GM12872 (cell line): ENCODE data around the gene GORAB.

Experiments
- TF ChIP-seq, protein P1 (sequence below): IDR thresholded peaks from 3 replicates; pipeline ENCODE4 v1.5.1; 2011; ENCODE audit warnings: low read depth, mild to moderate bottlenecking, low read length, moderate library complexity; ENCODE audit not compliant: insufficient read depth

The GORAB gene

GRCh38 chr1:170538687-170539086 lies 6.7 kb downstream of the GORAB start:
- TF ChIP-seq, protein P1, sequence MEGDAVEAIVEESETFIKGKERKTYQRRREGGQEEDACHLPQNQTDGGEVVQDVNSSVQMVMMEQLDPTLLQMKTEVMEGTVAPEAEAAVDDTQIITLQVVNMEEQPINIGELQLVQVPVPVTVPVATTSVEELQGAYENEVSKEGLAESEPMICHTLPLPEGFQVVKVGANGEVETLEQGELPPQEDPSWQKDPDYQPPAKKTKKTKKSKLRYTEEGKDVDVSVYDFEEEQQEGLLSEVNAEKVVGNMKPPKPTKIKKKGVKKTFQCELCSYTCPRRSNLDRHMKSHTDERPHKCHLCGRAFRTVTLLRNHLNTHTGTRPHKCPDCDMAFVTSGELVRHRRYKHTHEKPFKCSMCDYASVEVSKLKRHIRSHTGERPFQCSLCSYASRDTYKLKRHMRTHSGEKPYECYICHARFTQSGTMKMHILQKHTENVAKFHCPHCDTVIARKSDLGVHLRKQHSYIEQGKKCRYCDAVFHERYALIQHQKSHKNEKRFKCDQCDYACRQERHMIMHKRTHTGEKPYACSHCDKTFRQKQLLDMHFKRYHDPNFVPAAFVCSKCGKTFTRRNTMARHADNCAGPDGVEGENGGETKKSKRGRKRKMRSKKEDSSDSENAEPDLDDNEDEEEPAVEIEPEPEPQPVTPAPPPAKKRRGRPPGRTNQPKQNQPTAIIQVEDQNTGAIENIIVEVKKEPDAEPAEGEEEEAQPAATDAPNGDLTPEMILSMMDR, result no peak

DNA sequence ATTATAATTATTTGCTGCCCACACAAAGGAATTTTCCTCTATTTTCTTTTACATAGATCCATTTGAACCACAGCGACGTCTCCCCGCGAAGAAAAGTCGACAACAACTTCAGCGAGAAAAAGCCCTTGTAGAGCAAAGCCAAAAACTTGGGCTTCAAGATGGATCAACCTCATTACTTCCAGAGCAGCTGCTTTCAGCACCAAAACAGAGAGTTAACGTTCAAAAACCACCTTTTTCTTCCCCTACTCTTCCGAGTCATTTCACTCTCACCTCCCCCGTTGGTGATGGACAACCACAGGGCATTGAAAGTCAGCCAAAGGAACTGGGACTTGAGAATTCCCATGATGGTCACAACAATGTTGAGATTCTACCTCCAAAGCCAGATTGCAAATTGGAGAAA lies 7.2 kb downstream of the GORAB start:
- TF ChIP-seq, protein P1, result no peak

DNA sequence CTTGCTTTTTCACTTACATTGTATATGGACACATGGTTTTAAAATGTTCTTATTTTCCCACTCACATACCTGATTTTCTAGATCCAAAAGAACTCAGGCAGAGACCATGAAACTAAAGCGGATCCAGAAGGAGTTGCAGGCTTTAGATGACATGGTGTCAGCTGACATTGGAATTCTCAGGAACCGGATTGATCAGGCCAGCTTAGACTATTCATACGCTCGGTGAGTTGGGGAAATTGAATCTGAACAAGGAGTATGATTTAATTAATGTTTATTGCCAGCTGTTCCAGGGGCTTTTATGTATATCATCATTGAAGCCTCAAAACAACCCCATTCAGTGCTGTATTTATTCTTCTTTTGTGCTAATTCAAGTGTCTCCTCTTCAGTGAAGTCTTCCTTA lies 12.7 kb downstream of the GORAB start:
- TF ChIP-seq, protein P1, result no peak

DNA sequence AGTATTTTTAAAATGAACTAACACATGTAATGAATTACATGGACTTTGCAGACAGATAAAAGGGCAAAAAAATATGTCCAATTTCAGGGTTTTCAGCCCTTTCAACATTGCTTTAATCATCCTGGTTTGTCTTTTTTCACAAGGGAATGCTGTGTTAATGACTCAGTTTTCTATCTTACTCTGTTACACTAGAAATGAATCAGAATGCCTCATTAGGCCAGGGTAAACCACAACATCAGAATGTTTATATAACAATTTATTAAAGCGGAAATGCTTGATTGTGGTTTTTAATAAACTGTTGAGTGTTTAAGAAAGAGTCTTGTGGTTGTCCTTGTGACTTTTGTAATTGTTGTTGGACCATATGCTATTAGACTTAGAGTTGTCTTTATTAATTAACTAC lies 13.5 kb downstream of the GORAB start:
- TF ChIP-seq, protein P1, result no peak

DNA sequence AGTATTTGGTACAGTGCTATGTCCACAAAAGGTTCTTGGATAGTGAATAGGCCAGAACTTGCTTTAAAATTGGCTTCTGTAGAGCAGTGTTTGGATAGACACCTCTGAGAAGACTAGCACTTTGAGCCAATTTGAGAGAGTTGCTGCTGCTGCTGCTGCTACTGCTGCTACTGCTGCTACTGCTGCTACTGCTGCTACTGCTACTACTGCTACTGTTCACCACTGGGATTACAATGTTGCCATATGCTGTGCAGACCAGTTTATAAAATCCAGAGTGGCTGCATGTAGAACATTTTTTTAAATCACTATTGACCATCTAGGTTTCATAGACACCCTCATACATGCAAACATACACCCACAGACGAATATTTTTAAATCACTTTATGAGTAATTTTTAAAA lies 15.3 kb downstream of the GORAB start:
- TF ChIP-seq, protein P1, result no peak

GRCh38 chr1:170548497-170548896 lies 16.5 kb downstream of the GORAB start:
- TF ChIP-seq, protein P1, result no peak

DNA sequence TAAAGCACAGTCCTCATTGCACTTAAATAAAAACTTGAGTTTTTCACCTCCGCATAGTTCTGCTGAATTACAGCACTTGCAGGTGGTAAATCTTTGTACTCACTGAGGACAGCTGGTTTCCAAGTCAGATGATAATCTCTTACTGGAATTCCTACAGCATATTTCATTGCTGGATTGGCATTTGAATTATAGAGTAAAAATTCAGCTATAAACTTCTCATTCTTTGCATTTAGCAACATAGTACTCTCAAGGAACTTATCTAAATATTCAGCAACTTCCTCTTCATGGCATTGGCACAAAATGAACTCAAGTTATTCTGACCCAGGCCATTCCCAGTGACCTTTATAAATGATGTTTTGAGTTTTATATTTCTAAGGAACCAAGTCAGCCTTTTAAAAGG lies 23.4 kb downstream of the GORAB start:
- TF ChIP-seq, protein P1, result no peak

- TF ChIP-seq, protein P1, result no peak
Observed at GRCh38 chr1:170556917-170557316, 25.0 kb downstream of the GORAB start.
